Measurements from ENCODE around the gene LPCAT1.

LPCAT1 gene

GRCh38 chr5:1420211-1421195 is 103.3 kb downstream of the LPCAT1 start:
- DNase-seq = no peak
- in situ Hi-C loops (cut with MboI; ENCODE audit: low pct_unique_long_range_greater_than_20kb, low sequenced_read_pairs) = no loop called here

GRCh38 chr5:1419476-1420210 is 104.1 kb downstream of the LPCAT1 start:
- in situ Hi-C loops (cut with MboI; ENCODE audit: low pct_unique_long_range_greater_than_20kb, low sequenced_read_pairs) = no loop called here
- DNase-seq = no peak

- DNase-seq = no peak
- in situ Hi-C loops (cut with MboI; ENCODE audit: low pct_unique_long_range_greater_than_20kb, low sequenced_read_pairs) = no loop called here
Measured at GRCh38 chr5:1418921-1419280, 104.9 kb downstream of the LPCAT1 start.

GRCh38 chr5:1418238-1418920 is 105.4 kb downstream of the LPCAT1 start:
- no peak for DNase-seq
- in situ Hi-C loops (cut with MboI; ENCODE audit: low pct_unique_long_range_greater_than_20kb, low sequenced_read_pairs) = no loop called here

- in situ Hi-C loops (cut with MboI; ENCODE audit: low pct_unique_long_range_greater_than_20kb, low sequenced_read_pairs) = no loop called here
- no peak for DNase-seq
Measured at GRCh38 chr5:1417586-1418225, 106.1 kb downstream of the LPCAT1 start.

GRCh38 chr5:1416856-1417469 is 106.8 kb downstream of the LPCAT1 start:
- in situ Hi-C loops (cut with MboI; ENCODE audit: low pct_unique_long_range_greater_than_20kb, low sequenced_read_pairs) = no loop called here
- DNase-seq = no peak

- in situ Hi-C loops (cut with MboI; ENCODE audit: low pct_unique_long_range_greater_than_20kb, low sequenced_read_pairs) = no loop called here
- DNase-seq = no peak
Measured at GRCh38 chr5:1415626-1416360, 108.0 kb downstream of the LPCAT1 start.

GRCh38 chr5:1415059-1415425 is 108.7 kb downstream of the LPCAT1 start:
- in situ Hi-C loops (cut with MboI; ENCODE audit: low pct_unique_long_range_greater_than_20kb, low sequenced_read_pairs) = no loop called here
- no peak for DNase-seq

- no peak for DNase-seq
- in situ Hi-C loops (cut with MboI; ENCODE audit: low pct_unique_long_range_greater_than_20kb, low sequenced_read_pairs) = no loop called here
Measured at GRCh38 chr5:1414311-1415058, 109.3 kb downstream of the LPCAT1 start.

- no peak for DNase-seq
- in situ Hi-C loops (cut with MboI; ENCODE audit: low pct_unique_long_range_greater_than_20kb, low sequenced_read_pairs) = no loop called here
Measured at GRCh38 chr5:1413611-1414241, 110.0 kb downstream of the LPCAT1 start.

- no peak for DNase-seq
- in situ Hi-C loops (cut with MboI; ENCODE audit: low pct_unique_long_range_greater_than_20kb, low sequenced_read_pairs) = no loop called here
Measured at GRCh38 chr5:1413211-1413610, 110.5 kb downstream of the LPCAT1 start.

- in situ Hi-C loops (cut with MboI; ENCODE audit: low pct_unique_long_range_greater_than_20kb, low sequenced_read_pairs) = no loop called here
- no peak for DNase-seq
Measured at GRCh38 chr5:1412621-1413020, 111.1 kb downstream of the LPCAT1 start.

- no peak for DNase-seq
- in situ Hi-C loops (cut with MboI; ENCODE audit: low pct_unique_long_range_greater_than_20kb, low sequenced_read_pairs) = no loop called here
Measured at GRCh38 chr5:1412163-1412562, 111.6 kb downstream of the LPCAT1 start.

Measured in KBM-7 (cell line).